Forelimb muscle (tissue), 1 donor: ENCODE data around the gene RASAL1. TPM values are rescaled to one million over a fixed set of nuclear protein-coding genes. Genes with fewer than 3 reads are reported as not detected.
A peak's percentile ranks its signal among the peaks of the same experiment; 100 is the strongest.

Source experiments
- DNase-seq: peaks from one replicate; pipeline ENCODE4 v3.0.0-alpha.2; 2013; ENCODE audit warnings: low read depth
- polyA plus RNA-seq: library from polyadenylated mRNA; unstranded; fragments of 120-200 nt; gene quantifications from one replicate; pipeline ENCODE4 v1.2.1, GENCODE V29; 2013; ENCODE audit not compliant: insufficient read length

The RASAL1 gene
- polyA plus RNA-seq, 1 donor: not detected

DNA sequence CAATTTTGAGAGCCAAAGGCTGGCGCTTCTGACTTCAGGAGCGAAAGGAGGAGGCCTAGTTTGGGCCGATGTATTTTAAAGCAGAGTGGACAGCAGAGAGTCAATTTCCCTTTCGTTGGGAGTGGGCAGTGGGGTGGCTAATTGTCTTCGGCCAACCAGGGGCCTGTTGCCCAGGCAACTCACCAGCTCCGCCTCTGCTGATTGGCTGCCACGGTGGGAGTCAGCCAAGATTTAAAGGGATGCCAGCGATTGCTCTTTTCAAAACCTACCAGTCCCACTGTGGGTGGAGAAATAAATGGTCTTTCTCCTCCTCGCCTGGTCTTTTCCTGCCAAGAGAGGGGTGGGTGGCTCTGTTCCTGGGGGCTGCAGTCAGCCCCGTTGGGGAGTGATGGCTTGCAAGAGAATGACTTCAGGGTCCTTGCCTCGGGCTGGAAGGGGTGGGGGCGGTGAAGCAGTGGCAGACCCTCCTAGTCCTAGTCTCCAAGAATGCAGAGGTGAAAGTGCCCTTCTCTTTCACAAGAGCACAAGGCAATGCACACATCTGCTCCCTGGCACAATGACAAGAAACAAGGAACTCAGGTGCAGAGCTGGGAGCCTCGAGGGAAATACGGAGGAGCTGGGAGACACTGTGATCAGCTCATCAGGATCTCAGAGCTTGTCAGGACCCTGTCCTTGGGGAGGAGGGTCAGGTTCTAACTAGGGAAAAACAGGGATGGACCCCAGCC lies 37.7 kb downstream of the RASAL1 start:
- no peak for DNase-seq

DNA sequence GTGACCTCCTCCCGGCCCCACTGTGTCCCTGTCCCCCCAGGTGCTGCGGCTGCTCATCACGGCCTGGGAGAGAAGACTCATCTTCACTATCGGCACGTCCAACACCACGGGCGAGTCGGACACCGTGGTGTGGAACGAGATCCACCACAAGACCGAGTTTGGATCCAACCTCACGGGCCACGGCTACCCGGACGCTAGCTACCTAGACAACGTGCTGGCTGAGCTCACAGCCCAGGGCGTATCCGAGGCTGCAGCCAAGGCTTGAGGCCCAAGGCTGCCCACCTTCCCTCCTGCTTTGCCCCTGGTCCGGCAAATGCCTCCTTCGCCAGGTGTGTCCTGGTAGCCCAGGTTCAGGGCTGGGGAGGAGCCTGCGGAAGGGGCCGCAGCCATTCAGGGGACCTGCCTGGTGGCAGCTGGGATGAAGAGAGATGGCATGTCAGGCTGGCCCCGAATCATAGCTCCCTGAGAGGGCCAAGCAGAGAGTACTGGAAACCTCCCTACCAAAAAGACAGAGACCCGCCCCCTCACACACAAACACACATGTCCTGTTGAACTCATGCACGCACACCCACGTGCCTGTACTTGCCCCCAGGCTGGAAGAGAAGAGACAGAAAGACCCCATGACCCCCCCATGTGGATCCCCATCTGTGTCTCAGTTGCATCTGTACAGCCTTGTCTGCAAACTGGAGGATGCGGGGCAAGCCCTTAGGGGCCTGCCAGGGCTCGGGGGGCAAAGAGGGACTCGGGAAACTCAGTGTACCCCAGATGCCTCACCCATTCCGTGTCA lies 38.7 kb downstream of the RASAL1 start:
- DNase-seq: no peak

DNA sequence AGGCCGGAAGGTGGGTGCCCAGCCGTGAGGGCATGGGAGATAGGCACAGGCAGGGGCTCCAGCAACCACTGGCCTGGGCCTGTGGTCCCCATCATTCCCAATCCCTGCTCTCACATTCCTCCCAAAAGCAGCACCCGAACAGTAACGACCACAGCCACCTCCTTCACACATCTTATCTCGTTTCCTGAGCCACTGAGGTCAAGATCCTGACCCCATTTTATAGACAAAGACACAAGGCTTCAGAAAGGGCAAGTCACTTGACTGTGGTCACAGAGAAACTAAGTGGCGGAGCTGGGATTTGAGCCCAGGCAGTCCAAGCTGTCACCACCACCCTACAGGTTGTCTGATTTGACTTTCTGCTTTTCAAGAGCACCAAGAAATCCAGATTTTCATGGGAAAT lies 40.2 kb downstream of the RASAL1 start:
- DNase-seq: no peak

GRCh38 chr12:113094738-113095137 lies 40.8 kb downstream of the RASAL1 start:
- no peak for DNase-seq

- no peak for DNase-seq
Measured at GRCh38 chr12:113093409-113094101, 42.0 kb downstream of the RASAL1 start.

- peak; percentile 64 for DNase-seq
Measured at GRCh38 chr12:113092607-113093408, 42.8 kb downstream of the RASAL1 start.

GRCh38 chr12:113091506-113091905 lies 44.1 kb downstream of the RASAL1 start:
- DNase-seq: no peak

GRCh38 chr12:113090740-113091139 lies 44.8 kb downstream of the RASAL1 start:
- no peak for DNase-seq

GRCh38 chr12:113089839-113090238 lies 45.7 kb downstream of the RASAL1 start:
- DNase-seq: no peak

DNA sequence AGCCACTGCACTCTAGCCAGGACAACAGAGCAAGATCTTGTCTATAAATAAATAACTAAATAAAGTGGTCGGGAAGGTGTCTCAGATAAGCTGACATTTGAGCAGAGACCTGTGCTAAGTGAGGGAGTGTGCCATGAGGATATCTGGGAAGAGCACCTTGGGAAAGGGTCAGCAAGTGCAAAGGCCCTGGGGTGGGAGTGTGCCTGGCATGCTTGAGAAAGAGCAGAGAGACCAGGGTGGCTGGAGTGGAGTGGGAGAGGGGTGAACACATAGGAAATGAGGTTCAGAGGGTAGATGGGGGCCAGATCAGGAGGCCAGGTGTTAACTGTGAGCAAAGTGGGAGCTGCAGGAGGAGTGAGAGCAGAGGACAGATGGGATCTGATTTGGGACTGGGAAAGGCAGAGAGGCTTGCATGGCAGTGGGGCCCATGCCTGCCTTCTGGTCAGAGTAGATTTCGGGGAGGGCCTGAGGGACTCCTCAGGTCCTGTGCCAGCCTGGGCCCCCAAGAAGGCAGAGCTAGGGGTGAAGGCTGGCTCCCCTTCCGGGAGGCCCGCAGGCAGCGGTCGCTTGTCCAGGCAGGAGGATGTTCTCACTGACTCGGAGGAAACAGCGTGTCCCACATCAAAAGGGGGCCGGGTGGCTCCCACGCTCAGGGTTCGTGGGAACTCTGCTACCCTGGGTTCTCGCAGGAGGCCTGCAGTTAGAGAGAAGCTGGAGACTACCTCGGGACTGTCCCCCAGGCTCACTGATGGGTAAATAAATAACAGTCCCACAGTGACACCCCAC lies 46.4 kb downstream of the RASAL1 start:
- no peak for DNase-seq

- DNase-seq: no peak
Measured at GRCh38 chr12:113088037-113088436, 47.5 kb downstream of the RASAL1 start.

- no peak for DNase-seq
Measured at GRCh38 chr12:113087193-113087592, 48.4 kb downstream of the RASAL1 start.

- no peak for DNase-seq
Measured at GRCh38 chr12:113086249-113087164, 49.1 kb downstream of the RASAL1 start.

- DNase-seq: no peak
Measured at GRCh38 chr12:113083863-113084435, 51.6 kb downstream of the RASAL1 start.

GRCh38 chr12:113082486-113083148 lies 52.9 kb downstream of the RASAL1 start:
- no peak for DNase-seq

DNA sequence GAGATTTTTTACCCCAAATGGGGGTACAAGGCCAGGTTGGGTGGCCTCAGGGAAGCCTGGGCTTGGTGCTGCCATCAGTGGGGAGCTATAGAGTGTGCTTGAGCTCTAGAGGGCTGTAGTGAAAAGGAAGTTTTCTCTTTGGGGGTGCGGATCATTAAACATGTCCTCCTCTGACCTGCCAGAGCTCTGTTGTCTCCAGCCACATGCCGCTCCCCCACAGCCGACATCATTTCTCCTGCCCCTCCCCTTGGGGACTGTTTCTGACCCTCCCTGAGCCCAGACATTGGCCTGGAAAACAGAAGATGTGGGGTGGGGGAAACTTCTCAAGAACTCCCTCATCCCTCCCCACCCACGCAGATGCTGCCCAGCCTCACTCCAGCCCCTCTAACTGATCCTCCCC lies 53.7 kb downstream of the RASAL1 start:
- DNase-seq: no peak

DNA sequence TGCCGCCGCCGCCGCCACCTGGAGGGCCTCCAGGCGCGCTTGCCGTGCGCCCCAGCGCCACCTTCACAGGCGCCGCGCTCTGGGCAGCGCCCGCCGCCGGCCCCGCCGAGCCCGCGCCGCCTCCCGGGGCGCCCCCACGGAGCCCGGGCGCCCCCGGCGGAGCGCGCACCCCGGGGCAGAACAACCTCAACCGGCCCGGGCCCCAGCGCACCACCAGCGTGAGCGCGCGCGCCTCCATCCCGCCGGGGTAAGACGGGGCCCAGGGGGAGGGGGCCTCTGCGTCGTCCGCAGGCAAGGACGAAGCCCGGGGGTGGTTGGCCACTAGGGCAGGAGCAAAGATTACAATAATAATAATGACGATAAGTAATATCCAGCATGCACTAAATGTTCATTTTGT lies 57.7 kb downstream of the RASAL1 start:
- no peak for DNase-seq

DNA sequence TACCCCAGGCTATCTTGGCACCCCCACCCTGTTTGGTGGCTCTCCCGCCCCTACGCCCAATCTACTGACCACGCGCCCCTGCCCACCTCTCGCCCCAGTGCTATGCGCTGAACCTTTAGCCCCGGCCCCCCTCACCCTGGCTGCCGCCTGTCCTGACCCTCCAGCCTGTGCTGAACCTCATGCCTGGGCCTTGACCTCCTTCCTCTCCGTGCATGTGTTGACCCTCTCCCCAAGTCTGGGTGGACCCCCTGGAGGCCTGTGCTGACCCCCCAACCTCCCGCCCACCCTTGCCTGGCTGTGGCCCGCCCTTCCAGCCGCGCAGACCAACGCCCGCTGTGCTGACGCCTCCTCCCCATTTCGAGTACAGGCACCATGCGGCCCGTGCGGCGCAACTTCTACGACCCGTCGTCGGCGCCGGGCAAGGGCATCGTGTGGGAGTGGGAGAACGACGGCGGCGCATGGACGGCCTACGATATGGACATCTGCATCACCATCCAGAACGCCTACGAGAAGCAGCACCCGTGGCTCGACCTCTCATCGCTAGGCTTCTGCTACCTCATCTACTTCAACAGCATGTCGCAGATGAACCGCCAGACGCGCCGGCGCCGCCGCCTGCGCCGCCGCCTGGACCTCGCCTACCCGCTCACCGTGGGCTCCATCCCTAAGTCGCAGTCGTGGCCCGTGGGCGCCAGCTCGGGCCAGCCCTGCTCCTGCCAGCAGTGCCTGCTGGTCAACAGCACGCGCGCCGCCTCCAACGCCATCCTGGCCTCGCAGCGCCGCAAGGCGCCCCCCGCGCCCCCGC lies 58.3 kb downstream of the RASAL1 start:
- no peak for DNase-seq
